Hepatocyte (in vitro differentiated cells): Measurements from ENCODE around the gene CDKN1A. TPM values are rescaled to one million over a fixed set of nuclear protein-coding genes. Genes with fewer than 3 reads are reported as not detected.

Source experiments
- DNase-seq: peaks from one replicate; pipeline ENCODE4 v3.0.0-alpha.2; 2016; ENCODE audit warnings: low spot score
- H2AFZ ChIP-seq: fragments of 200-600 bp; sonication (generic); 2 replicates; pipeline ENCODE4 v1.6.0; 2016; ENCODE audit warnings: antibody characterized with exemption, mild to moderate bottlenecking
- H3K27ac ChIP-seq: fragments of 200-600 bp; sonication (generic); 2 replicates; pipeline ENCODE4 v1.5.1; 2016; ENCODE audit warnings: mild to moderate bottlenecking
- H3K27me3 ChIP-seq: fragments of 200-600 bp; sonication (generic); 2 replicates; pipeline ENCODE4 v1.6.1; 2016
- H3K36me3 ChIP-seq: fragments of 200-600 bp; sonication (generic); replicated peaks from 2 replicates; pipeline ENCODE4 v1.5.1; 2016; ENCODE audit warnings: low read depth; ENCODE audit not compliant: insufficient read depth
- H3K4me1 ChIP-seq: fragments of 200-600 bp; sonication (generic); 2 replicates; pipeline ENCODE4 v1.5.1; 2016; ENCODE audit warnings: mild to moderate bottlenecking, moderate library complexity; ENCODE audit not compliant: insufficient read depth
- H3K4me2 ChIP-seq: fragments of 200-600 bp; sonication (generic); 2 replicates; pipeline ENCODE4 v1.6.0; 2016
- H3K4me3 ChIP-seq: fragments of 200-600 bp; sonication (generic); 2 replicates; pipeline ENCODE4 v1.5.1; 2016; ENCODE audit warnings: mild to moderate bottlenecking
- H3K79me2 ChIP-seq: fragments of 200-600 bp; sonication (generic); 2 replicates; pipeline ENCODE4 v1.6.0; 2017; ENCODE audit warnings: mild to moderate bottlenecking
- H3K9me2 ChIP-seq: fragments of 200-600 bp; sonication (generic); replicated peaks from 2 replicates; pipeline ENCODE4 v1.6.0; 2017; ENCODE audit warnings: mild to moderate bottlenecking; ENCODE audit not compliant: insufficient read depth
- H3K9me3 ChIP-seq: fragments of 200-600 bp; sonication (generic); 2 replicates; pipeline ENCODE4 v1.5.1; 2016; ENCODE audit warnings: low read depth, mild to moderate bottlenecking
- H4K20me1 ChIP-seq: fragments of 200-600 bp; sonication (generic); 2 replicates; pipeline ENCODE4 v1.6.0; 2016; ENCODE audit warnings: mild to moderate bottlenecking; ENCODE audit not compliant: insufficient read depth, poor library complexity, severe bottlenecking
- EZH2 ChIP-seq: fragments of 200-600 bp; sonication (generic); IDR thresholded peaks from 2 replicates; pipeline ENCODE4 v1.6.1; 2016; ENCODE audit warnings: antibody characterized with exemption, mild to moderate bottlenecking, borderline replicate concordance
- EZH2phosphoT487 ChIP-seq: fragments of 200-600 bp; sonication (generic); IDR thresholded peaks from one replicate; pipeline ENCODE4 v1.6.1; 2018; ENCODE audit warnings: antibody characterized with exemption, mild to moderate bottlenecking, low read depth, moderate library complexity; ENCODE audit not compliant: unreplicated experiment, severe bottlenecking
- WGBS: methylation state at CpG from one replicate; pipeline ENCODE4 v1.1.6; 2016; ENCODE audit warnings: low lambda C conversion rate; ENCODE audit errors: missing lambda C conversion rate; 5-methylcytosine and 5-hydroxymethylcytosine counted together
- polyA plus RNA-seq: library from polyadenylated mRNA; unstranded; fragments of >200 nt; fragmentation: Nextera tagmentation; extraction: Ambion mirVana; gene quantifications from 2 replicates; pipeline ENCODE4 v1.2.1, GENCODE V29; 2016
- total RNA-seq: library from RNA; depleted of rRNA; stranded (reverse); fragments of >200 nt; gene quantifications from 2 replicates; pipeline ENCODE4 v1.2.3, GENCODE V29; 2014
- TF ChIP-seq, protein P1 (sequence below): fragments of 200-600 bp; sonication (generic); IDR thresholded peaks from 2 replicates; pipeline ENCODE4 v1.5.1; 2016; ENCODE audit warnings: antibody characterized with exemption, mild to moderate bottlenecking; ENCODE audit not compliant: poor library complexity

CDKN1A gene
- total and polyA plus RNA-seq, 2 experiments from 2014 or later: 246 to 344 TPM

DNA sequence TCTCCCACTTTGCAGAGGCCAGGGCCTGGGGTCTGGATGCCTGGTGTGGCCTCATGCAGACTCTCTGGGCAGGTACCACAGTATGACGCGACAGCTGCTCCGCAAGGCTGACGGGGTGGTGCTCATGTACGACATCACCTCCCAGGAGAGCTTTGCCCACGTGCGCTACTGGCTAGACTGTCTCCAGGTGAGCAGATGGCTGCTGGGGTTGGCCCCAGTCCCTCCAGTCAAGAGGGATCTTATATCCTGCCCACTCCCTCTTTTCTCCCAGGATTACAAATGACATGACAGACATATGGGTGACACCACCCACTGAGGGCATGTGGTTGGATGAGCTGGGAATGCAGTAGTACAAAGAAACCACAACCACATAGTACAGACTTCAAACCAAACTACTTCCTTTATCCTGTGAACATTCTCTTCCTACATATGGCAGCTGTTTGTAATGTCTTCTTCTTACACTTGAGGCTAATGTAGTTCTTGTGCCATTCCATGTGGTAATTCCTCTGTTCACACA is 49.0 kb downstream of the CDKN1A start:
- Histone ChIP-seq H2AFZ (no peak overlapping the region), H3K79me2 (no peaks in the 10 kb centered on the region), H3K27ac (no peak overlapping the region), H3K4me1 (no peaks in the 10 kb centered on the region), H4K20me1 (no peaks in the 10 kb centered on the region), H3K4me2 (no peak overlapping the region), H3K9me3 (no peaks in the 10 kb centered on the region), H3K27me3 (no peaks in the 10 kb centered on the region), H3K4me3 (no peak overlapping the region), H3K9me2 (no peaks in the 10 kb centered on the region), H3K36me3 (no peaks in the 10 kb centered on the region)
- TF ChIP-seq EZH2 (no peak), EZH2phosphoT487 (no peak)
- TF ChIP-seq, protein P1, sequence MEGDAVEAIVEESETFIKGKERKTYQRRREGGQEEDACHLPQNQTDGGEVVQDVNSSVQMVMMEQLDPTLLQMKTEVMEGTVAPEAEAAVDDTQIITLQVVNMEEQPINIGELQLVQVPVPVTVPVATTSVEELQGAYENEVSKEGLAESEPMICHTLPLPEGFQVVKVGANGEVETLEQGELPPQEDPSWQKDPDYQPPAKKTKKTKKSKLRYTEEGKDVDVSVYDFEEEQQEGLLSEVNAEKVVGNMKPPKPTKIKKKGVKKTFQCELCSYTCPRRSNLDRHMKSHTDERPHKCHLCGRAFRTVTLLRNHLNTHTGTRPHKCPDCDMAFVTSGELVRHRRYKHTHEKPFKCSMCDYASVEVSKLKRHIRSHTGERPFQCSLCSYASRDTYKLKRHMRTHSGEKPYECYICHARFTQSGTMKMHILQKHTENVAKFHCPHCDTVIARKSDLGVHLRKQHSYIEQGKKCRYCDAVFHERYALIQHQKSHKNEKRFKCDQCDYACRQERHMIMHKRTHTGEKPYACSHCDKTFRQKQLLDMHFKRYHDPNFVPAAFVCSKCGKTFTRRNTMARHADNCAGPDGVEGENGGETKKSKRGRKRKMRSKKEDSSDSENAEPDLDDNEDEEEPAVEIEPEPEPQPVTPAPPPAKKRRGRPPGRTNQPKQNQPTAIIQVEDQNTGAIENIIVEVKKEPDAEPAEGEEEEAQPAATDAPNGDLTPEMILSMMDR: no peak
- no peak for DNase-seq
- 92% methylated on average over 7 of the region's 7 CpGs for WGBS

DNA sequence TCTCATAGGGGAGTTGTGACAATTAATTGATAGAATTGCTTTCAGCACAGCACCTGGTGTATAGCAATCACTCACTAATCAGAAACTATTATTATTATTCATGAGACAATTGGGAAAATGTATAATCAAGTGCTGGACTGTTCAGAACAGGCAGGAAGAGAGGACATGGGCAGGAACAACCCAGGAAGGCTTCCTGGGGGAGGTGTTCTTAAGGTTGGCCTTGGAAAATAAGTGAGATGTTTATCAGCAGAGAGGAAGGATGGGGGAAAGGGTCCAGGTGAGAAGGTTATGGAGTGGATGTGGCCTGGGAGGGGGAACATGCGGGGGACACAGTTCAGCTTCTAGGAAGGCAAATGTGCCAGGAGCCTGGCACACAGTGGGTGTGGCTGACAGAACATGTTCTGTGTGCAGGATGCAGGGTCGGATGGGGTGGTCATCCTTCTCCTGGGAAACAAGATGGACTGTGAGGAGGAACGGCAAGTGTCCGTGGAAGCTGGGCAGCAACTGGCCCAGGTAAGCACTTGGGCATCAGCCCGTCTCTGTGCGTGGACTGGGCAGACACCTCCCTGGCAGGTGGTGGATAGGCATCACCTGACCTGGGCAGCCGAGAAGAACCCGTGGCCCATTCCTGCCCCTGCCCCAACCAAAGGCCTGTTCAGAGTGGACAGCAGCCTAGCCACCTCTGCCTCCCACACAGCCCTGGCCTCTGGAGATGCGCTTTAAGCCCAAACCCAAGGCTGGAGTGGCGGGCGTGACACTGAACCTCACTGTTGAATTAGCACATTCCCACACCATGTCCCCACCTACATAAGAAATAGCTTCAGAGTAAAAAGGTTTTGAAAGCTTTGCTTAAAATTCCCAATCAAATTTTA is 50.0 kb downstream of the CDKN1A start:
- H2AFZ ChIP-seq: no peak overlapping the region

GRCh38 chr6:36729161-36729524 is 50.6 kb downstream of the CDKN1A start:
- Histone ChIP-seq H3K27ac (no peak overlapping the region), H3K4me3 (no peak overlapping the region)
- 45% methylated on average over 3 of the region's 3 CpGs for WGBS

More for the DNA sequence above, 50.0 kb downstream of the CDKN1A start:
- no peak for DNase-seq
- Histone ChIP-seq H3K4me2 (no peak overlapping the region), H3K79me2 (no peaks in the 10 kb centered on the region), H3K27me3 (no peaks in the 10 kb centered on the region), H3K4me3 (no peak overlapping the region), H3K4me1 (no peaks in the 10 kb centered on the region), H4K20me1 (no peaks in the 10 kb centered on the region), H3K36me3 (no peaks in the 10 kb centered on the region), H3K9me3 (no peaks in the 10 kb centered on the region), H3K27ac (no peak overlapping the region), H3K9me2 (no peaks in the 10 kb centered on the region)
- 92% methylated on average over 11 of the region's 11 CpGs for WGBS
- TF ChIP-seq, protein P1: no peak
- TF ChIP-seq EZH2 (no peak), EZH2phosphoT487 (no peak)

More at GRCh38 chr6:36729161-36729524, 50.6 kb downstream of the CDKN1A start:
- Histone ChIP-seq H3K4me1 (no peaks in the 10 kb centered on the region), H3K4me2 (no peak overlapping the region), H2AFZ (no peak overlapping the region), H3K79me2 (no peaks in the 10 kb centered on the region), H3K36me3 (no peaks in the 10 kb centered on the region), H4K20me1 (no peaks in the 10 kb centered on the region), H3K9me2 (no peaks in the 10 kb centered on the region), H3K27me3 (no peaks in the 10 kb centered on the region), H3K9me3 (no peaks in the 10 kb centered on the region)
- TF ChIP-seq, protein P1: no peak
- no peak for TF ChIP-seq EZH2phosphoT487
- no peak for TF ChIP-seq EZH2
- DNase-seq: no peak
